ACC112 (cell line): ENCODE results near the gene GPR171.

Experiments
- H2AFZ ChIP-seq: fragments of 200-600 bp; sonication (generic); one replicate; pipeline ENCODE4 v1.6.0; 2017; ENCODE audit warnings: antibody characterized with exemption, low read length; ENCODE audit not compliant: unreplicated experiment
- H3K27ac ChIP-seq: fragments of 200-600 bp; sonication (generic); 2 replicates; pipeline ENCODE4 v1.5.1; 2014; ENCODE audit warnings: low read depth, mild to moderate bottlenecking, antibody characterized with exemption, low read length, moderate library complexity
- H3K27me3 ChIP-seq: fragments of 200-600 bp; sonication (generic); 2 replicates; pipeline ENCODE4 v1.6.1; 2014; ENCODE audit warnings: mild to moderate bottlenecking, antibody characterized with exemption, low read length, moderate library complexity, mixed read lengths; ENCODE audit not compliant: insufficient read depth
- H3K36me3 ChIP-seq: fragments of 200-600 bp; sonication (generic); 2 replicates; pipeline ENCODE4 v1.6.1; 2016; ENCODE audit warnings: mild to moderate bottlenecking, antibody characterized with exemption, low read length, moderate library complexity, mixed read lengths; ENCODE audit not compliant: insufficient read depth
- H3K4me1 ChIP-seq: fragments of 200-600 bp; sonication (generic); one replicate; pipeline ENCODE4 v1.6.1; 2016; ENCODE audit warnings: low read length, mixed read lengths; ENCODE audit not compliant: insufficient read depth, unreplicated experiment, control insufficient read depth
- H3K4me3 ChIP-seq: fragments of 200-600 bp; sonication (generic); 2 replicates; pipeline ENCODE4 v1.5.1; 2014; ENCODE audit warnings: mild to moderate bottlenecking, low read depth, low read length
- H3K79me2 ChIP-seq: fragments of 200-600 bp; sonication (generic); one replicate; pipeline ENCODE4 v1.6.0; 2016; ENCODE audit warnings: low read length; ENCODE audit not compliant: control insufficient read depth, unreplicated experiment, insufficient read depth

Gene GPR171

DNA sequence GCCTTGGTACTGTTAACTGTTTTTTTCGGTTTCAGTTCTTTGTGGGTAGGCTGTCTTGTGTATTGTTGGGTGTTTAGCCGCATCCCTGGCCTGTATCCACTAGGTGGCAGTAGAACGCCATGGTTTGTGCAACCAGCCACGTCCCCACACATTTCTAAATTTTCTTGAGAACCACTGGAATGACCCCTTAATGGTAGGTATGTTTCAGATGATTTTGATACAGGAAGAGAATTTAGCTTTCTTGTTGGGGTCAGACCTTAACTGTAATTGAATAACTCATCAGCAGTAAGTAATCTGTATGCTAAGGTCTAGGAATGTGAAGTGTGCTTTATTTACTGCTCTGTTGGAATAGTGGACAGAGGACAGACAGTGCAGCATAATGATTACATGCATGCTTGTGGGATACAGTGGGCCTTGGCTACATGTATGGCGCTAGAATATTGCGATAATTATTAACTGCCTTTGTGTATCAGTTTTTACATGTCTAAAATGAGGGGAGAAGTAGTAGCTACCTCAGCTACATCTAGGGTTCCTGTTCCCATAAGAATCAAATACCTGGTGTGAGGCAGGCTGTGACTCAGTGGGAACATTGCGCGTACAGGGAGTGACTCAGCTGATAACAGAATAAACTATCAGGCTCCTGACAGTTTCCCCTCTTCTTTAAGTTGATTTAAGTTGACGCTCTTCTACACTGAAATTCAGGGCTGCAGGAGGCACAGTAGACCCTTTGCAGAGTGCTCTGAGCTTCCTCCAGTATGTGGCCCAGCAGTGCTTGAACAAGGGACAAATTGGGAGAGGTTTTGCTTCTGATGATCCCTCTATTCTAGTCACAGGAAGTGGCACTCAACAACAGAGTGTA is 25.0 kb upstream of the GPR171 start:
- Histone ChIP-seq H3K79me2 (no peaks in the 10 kb centered on the region), H2AFZ (peak overlapping the region; percentile 79), H3K27me3 (no peaks in the 10 kb centered on the region), H3K27ac (peak overlapping the region; percentile 93), H3K4me3 (peak overlapping the region; percentile 56), H3K36me3 (no peaks in the 10 kb centered on the region), H3K4me1 (peaks cover 36% of the 10 kb centered on the region)

GRCh38 chr3:151227266-151227806 is 24.3 kb upstream of the GPR171 start:
- peak overlapping the region; percentile 56; the same call in 1 of the 2 replicates for H3K4me3 ChIP-seq
- H3K79me2 ChIP-seq, result no peaks in the 10 kb centered on the region
- peak overlapping the region; percentile 79 for H2AFZ ChIP-seq
- no peaks in the 10 kb centered on the region for H3K36me3 ChIP-seq
- H3K4me1 ChIP-seq, result peaks cover 36% of the 10 kb centered on the region
- peak overlapping the region; percentile 93 for H3K27ac ChIP-seq
- no peaks in the 10 kb centered on the region for H3K27me3 ChIP-seq

- Histone ChIP-seq H2AFZ (no peak overlapping the region), H3K36me3 (no peaks in the 10 kb centered on the region), H3K4me3 (no peak overlapping the region), H3K79me2 (no peaks in the 10 kb centered on the region), H3K27me3 (no peaks in the 10 kb centered on the region), H3K4me1 (peaks cover 36% of the 10 kb centered on the region), H3K27ac (peak overlapping the region; percentile 93)
Measured at GRCh38 chr3:151226825-151227224, 23.8 kb upstream of the GPR171 start.

DNA sequence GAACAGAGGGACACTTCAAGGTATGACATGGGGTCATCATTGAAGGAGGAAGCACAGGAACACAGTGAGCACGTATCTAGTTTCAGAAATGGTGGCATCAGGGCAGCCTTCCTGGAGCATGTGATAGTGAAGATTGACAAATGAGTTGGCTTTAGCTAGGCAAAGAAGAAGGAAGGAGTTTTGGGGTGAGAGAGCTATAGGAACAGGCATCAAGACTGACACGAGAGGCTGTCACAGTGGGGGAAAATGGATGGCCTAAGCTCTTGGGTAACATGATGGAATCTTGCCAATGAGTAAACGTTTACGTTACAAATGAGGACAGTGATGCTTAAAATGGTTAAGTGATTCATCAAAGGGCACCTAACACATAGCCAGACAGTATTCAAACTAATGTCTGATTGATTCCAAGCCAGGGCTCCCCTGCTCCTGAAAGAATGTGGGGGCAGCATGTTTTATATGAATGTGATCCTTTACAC is 23.1 kb upstream of the GPR171 start:
- H3K27me3 ChIP-seq, result no peaks in the 10 kb centered on the region
- peaks cover 36% of the 10 kb centered on the region for H3K4me1 ChIP-seq
- no peaks in the 10 kb centered on the region for H3K36me3 ChIP-seq
- peak overlapping the region; percentile 26; the same call in 1 of the 2 replicates for H3K4me3 ChIP-seq
- H3K27ac ChIP-seq, result peak overlapping the region; percentile 93
- no peaks in the 10 kb centered on the region for H3K79me2 ChIP-seq
- peak overlapping the region; percentile 67 for H2AFZ ChIP-seq

DNA sequence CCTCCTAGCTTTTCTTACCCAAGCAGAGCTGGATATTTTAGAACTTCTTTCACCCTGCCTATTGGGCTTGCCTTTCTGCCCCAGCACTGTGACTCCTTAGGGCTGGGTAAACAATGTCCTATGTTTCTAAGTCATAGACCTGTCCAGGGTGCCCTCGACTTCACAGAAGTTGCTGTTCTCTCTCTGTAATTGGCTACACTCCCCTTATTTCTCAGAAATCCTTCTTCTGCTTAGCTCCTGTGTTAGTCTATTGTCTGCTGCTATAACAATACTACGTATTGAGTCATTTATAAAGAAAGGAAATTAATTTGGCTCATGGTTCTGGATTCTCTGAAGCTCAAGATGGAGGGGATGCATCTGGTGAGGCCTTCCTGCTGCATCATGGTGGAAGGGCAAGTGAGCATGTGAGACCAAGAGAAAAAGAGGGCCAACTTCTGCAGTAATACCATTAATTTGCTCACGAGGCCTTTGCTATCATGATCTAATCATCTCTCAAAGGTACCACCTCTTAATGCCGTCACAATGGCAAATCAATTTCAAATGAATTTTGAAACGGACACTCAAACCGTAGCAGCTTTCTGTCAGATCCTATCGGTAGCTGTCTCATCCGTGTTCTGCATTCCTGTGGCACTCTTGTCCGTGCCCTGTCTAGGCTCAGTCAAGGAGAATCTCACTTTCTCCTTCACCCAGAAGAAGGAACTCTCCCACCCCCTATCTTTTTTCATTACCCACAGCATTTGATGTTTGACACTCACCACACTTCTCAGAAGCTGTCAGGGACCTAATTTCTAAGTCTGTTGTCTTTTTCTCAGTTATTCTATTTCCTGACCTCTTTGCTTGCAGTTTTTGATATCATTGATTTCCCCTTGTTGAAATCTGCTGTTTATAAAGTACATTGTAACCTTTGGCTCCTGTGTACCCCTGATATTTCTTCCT is 22.3 kb upstream of the GPR171 start:
- Histone ChIP-seq H3K36me3 (no peaks in the 10 kb centered on the region), H3K27ac (peak overlapping the region; percentile 93), H2AFZ (peak overlapping the region; percentile 67), H3K4me3 (no peak overlapping the region; the same call in 1 of the 2 replicates), H3K4me1 (peaks cover 36% of the 10 kb centered on the region), H3K27me3 (no peaks in the 10 kb centered on the region), H3K79me2 (no peaks in the 10 kb centered on the region)

DNA sequence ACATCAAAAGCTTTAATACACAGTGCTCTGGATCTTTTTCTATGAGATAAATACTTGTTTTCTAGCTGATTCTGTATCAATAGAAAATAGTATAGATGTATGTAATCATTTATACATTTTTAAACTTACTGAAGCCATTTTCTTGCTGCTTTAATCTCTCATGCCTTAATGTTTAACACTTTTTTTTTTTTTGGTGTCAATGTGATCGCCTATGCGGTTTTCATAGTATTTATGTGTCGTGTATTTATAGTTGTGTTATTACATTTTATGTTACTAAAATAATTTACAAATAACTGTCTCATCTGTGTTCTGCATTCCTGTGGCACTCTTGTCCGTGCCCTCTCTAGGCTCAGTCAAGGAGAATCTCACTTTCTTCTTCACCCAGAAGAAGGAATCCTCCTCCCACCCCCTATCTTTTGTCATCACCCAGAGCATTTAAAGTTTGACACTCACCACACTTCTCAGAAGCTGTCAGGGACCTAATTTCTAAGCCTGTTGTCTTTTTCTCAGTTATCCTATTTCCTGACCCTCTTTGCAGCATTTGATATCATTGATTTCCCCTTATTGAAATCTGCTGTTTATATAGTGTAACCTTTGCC is 21.4 kb upstream of the GPR171 start:
- Histone ChIP-seq H2AFZ (no peak overlapping the region), H3K36me3 (no peaks in the 10 kb centered on the region), H3K27ac (no peak overlapping the region), H3K79me2 (no peaks in the 10 kb centered on the region), H3K27me3 (no peaks in the 10 kb centered on the region), H3K4me1 (peaks cover 38% of the 10 kb centered on the region), H3K4me3 (no peak overlapping the region)

- peak overlapping the region; percentile 8; the same call in 1 of the 2 replicates for H3K27ac ChIP-seq
Measured at GRCh38 chr3:151219056-151219455, 16.0 kb upstream of the GPR171 start.

DNA sequence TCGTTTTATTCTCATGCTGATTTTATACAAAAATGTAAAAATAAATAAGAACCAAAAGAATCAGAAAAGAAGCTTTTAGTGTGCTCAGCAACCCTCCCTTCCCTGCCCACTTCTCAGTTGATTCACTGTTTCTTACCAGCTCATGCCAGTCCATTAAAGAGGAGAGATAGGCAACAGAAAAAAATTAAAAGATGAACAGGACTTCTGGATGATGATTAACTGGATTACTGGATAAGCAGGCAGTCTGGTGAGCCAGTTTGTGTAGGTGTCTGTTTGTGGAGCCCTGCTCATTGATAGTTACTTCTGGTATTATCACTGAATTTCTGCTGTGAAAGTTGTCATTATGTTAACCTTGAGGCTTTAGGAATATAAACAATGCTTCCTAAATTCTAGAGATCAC is 15.1 kb upstream of the GPR171 start:
- H3K79me2 ChIP-seq, result no peaks in the 10 kb centered on the region
- H3K4me1 ChIP-seq, result peaks cover 12% of the 10 kb centered on the region
- H3K36me3 ChIP-seq, result no peaks in the 10 kb centered on the region
- H3K27me3 ChIP-seq, result no peaks in the 10 kb centered on the region
- H2AFZ ChIP-seq, result no peak overlapping the region
- no peak overlapping the region for H3K27ac ChIP-seq
- H3K4me3 ChIP-seq, result no peak overlapping the region

More at GRCh38 chr3:151219056-151219455, 16.0 kb upstream of the GPR171 start:
- Histone ChIP-seq H3K79me2 (no peaks in the 10 kb centered on the region), H3K4me1 (peaks cover 12% of the 10 kb centered on the region), H3K36me3 (no peaks in the 10 kb centered on the region), H3K27me3 (no peaks in the 10 kb centered on the region), H2AFZ (peak overlapping the region; percentile 30), H3K4me3 (no peak overlapping the region)

DNA sequence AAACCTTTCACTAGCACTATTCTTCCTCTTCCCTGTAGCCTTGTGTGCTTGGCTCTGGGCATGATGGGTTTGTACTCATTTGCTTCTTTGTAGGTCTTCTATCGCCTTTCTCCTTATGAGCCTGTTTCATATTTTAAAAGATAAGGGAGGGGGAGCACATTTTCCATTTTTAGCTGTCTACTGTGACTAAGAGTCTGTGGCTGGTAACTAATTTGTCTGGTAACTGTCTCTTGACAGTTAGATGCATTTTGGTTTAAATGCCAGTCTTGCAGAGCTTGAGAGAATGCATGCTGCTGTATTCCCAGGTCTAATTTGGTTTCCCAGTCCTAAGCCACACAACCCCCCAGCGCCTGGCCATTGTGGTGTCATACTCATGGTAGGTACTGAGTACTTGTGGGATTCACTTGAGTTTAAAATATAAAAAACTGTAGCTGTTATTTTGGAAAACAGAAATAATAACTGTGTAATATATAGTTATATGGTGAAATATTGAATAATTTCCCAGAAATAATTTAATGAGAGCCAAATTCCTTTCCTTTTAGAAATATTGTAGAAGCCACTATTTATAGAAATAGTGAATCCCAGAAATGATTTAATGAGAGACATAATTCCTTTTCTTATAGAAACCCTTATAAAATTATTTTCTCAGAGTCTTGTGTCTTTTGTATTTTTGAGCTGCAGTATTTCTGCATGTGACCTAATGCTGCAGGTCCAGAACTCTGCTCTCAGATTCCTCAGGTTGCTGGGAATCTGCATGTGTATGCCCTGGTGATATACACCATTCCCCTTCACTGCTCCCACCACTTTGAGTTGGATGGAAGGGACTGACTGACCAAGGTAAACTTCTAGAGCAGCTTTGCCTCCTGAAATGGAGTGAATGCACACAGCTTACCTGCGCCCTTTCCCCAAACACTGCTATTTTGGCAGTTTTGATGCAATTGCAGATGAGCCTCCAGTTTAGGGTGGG is 13.9 kb upstream of the GPR171 start:
- Histone ChIP-seq H3K27ac (no peak overlapping the region), H3K4me1 (peaks cover 12% of the 10 kb centered on the region), H3K36me3 (no peaks in the 10 kb centered on the region), H3K27me3 (no peaks in the 10 kb centered on the region), H2AFZ (no peak overlapping the region), H3K4me3 (no peak overlapping the region), H3K79me2 (no peaks in the 10 kb centered on the region)
